H1 (cell line): ENCODE measurements around the gene ADGRG2. TPM values are rescaled to one million over a fixed set of nuclear protein-coding genes. Genes with fewer than 3 reads are reported as not detected.

Experiments used
- CHD7 ChIP-seq: fragments of 300-600 bp; sonication (generic); IDR thresholded peaks from 2 replicates; pipeline ENCODE4 v1.7.1; 2012; ENCODE audit warnings: low read length, moderate library complexity, mild to moderate bottlenecking, inconsistent platforms; ENCODE audit not compliant: insufficient replicate concordance
- JUN ChIP-seq: IDR thresholded peaks from 2 replicates; pipeline ENCODE4 v1.6.1; 2011; ENCODE audit warnings: low read depth, mild to moderate bottlenecking, improper control_type of control experiment, low read length
- KDM5A ChIP-seq: fragments of 200-600 bp; IDR thresholded peaks from 2 replicates; pipeline ENCODE4 v1.7.1; 2012; ENCODE audit warnings: mild to moderate bottlenecking, low read length, inconsistent platforms, mixed read lengths
- NRF1 ChIP-seq: IDR thresholded peaks from 2 replicates; pipeline ENCODE4 v1.6.1; 2011; ENCODE audit warnings: mild to moderate bottlenecking, low read depth, low read length, improper control_type of control experiment
- POLR2AphosphoS5 ChIP-seq: IDR thresholded peaks from 2 replicates; pipeline ENCODE4 v1.6.1; 2011; ENCODE audit warnings: low read depth, low read length
- POU5F1 ChIP-seq: IDR thresholded peaks from 2 replicates; pipeline ENCODE4 v1.6.1; 2011; ENCODE audit warnings: low read depth, mild to moderate bottlenecking, low read length, moderate library complexity
- RXRA ChIP-seq: IDR thresholded peaks from 2 replicates; pipeline ENCODE4 v1.6.1; 2011; ENCODE audit warnings: low read depth, mild to moderate bottlenecking, low read length, moderate library complexity; ENCODE audit not compliant: insufficient read depth
- SIRT6 ChIP-seq: IDR thresholded peaks from one replicate; pipeline ENCODE4 v1.7.1; 2012; ENCODE audit warnings: low read length, inconsistent platforms
- YY1 ChIP-seq: IDR thresholded peaks from 2 replicates; pipeline ENCODE4 v1.6.1; 2011; ENCODE audit warnings: low read depth, mild to moderate bottlenecking, low read length
- polyA plus RNA-seq, 7 experiments: library from polyadenylated mRNA; depleted of rRNA in 3 of 7; stranded (reverse) in 5 of 7; unstranded in 2 of 7; fragments of >200 nt in 5 of 7; fragments of 200-250 nt in 2 of 7; gene quantifications; 1 replicate in 5 of 7; 2 replicates in 1 of 7; 4 replicates in 1 of 7; pipeline versions ENCODE4 v1.2.1 to v1.2.3, GENCODE V29; 2011 to 2013; ENCODE audit warnings: missing spikeins in 2 of 7, mixed read lengths in 2 of 7
- total RNA-seq: library from RNA; stranded (reverse); fragmentation: NEBNext Ultra II Directional; extraction: Animal tissue kit (Norgen Biotek cat#: 25700); gene quantifications from 2 replicates; pipeline ENCODE4 v1.2.1, GENCODE V29; 2021

The ADGRG2 gene
- total and polyA plus RNA-seq, 2 of the 8 experiments (the other 6 are each of a cell fraction or from before 2014, with no cell fraction given) = 8.9 to 13.3 TPM

- no peak for TF ChIP-seq CHD7
- no peak for TF ChIP-seq RXRA
- TF ChIP-seq POLR2AphosphoS5 = no peak
- TF ChIP-seq JUN = no peak
- no peak for TF ChIP-seq NRF1
- no peak for TF ChIP-seq SIRT6
- no peak for TF ChIP-seq KDM5A
- no peak for TF ChIP-seq POU5F1
- TF ChIP-seq YY1 = no peak
- TF ChIP-seq, all 59 proteins: peak for 0
Measured at GRCh38 chrX:19133784-19134183, 11.5 kb upstream of the ADGRG2 start (continued).
